Measurements from ENCODE around the gene PCLAF.

PCLAF gene

GRCh38 chr15:64324165-64324877 is 56.9 kb downstream of the PCLAF start:
- DNase-seq (ENCODE audit: low spot score), result no peak

GRCh38 chr15:64315216-64315615 is 66.0 kb downstream of the PCLAF start:
- DNase-seq (ENCODE audit: low spot score), result no peak

DNA sequence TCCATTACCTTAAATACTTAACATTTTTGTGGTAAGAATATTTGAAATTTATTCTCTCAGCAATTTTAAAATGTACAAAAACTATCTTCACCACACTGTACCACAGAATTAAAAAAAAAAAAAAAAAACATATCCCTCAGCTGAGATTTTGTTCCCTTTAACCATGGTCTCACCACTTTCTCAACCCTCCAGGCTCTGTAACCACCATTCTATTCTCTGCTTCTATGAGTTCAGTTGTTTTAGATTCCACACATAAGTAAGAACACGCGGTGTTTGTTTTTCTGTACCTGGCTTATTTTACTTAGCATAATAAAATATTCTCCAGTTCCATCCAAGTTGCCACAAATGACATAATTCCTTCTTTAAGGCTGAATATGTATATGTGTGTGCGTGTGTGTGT is 66.8 kb downstream of the PCLAF start:
- no peak for DNase-seq (ENCODE audit: low spot score)

Small RNA genes lying within 50 kb of the gene (small RNA-seq; reads per million reads assigned to genes)
- gene RF00554, result 0 reads per million in 2 experiments
